Gastroesophageal sphincter (tissue), 3 donors: ENCODE results near the gene FYN.

ENCODE experiments used
- CTCF ChIP-seq, 4 experiments: fragments of 200-600 bp in 2 of 4; fragments of 450-650 bp in 2 of 4; sonication (generic) in 1 of 4; IDR thresholded peaks; one replicate each; pipeline ENCODE4 v1.5.1; 2017 to 2019; ENCODE audit warnings: antibody characterized with exemption in 4 of 4, mild to moderate bottlenecking in 2 of 4, moderate library complexity in 2 of 4
- EP300 ChIP-seq: sonication (generic); formaldehyde crosslinking; IDR thresholded peaks from one replicate; pipeline ENCODE4 v1.6.1; 2017; ENCODE audit warnings: antibody characterized with exemption, mild to moderate bottlenecking
- POLR2A ChIP-seq, 2 donors: fragments of 450-650 bp; IDR thresholded peaks; one replicate each; pipeline ENCODE4 v1.6.1; 2017; ENCODE audit warnings: antibody characterized with exemption in 2 of 2, mild to moderate bottlenecking in 2 of 2, moderate library complexity in 1 of 2
- POLR2AphosphoS5 ChIP-seq: sonication (generic); formaldehyde crosslinking; IDR thresholded peaks from one replicate; pipeline ENCODE4 v1.6.1; 2017; ENCODE audit warnings: antibody characterized with exemption

GRCh38 chr6:111667931-111668330 lies 205.3 kb downstream of the FYN start:
- no peak for TF ChIP-seq CTCF (IDR thresholded peaks at IDR 0.05)
- TF ChIP-seq POLR2A (IDR thresholded peaks at IDR 0.05) = no peak
- TF ChIP-seq POLR2AphosphoS5 = no peak
- TF ChIP-seq EP300 = no peak
